HG03378 (cell line): ENCODE measurements around the gene MAML3.

Experiments used
- ATAC-seq: cut with Tn5 transposase; IDR thresholded peaks from one replicate; pipeline ENCODE4 v1.9.1; 2021; ENCODE audit warnings: mild to moderate bottlenecking, moderate library complexity; ENCODE audit not compliant: unreplicated experiment

MAML3 gene

DNA sequence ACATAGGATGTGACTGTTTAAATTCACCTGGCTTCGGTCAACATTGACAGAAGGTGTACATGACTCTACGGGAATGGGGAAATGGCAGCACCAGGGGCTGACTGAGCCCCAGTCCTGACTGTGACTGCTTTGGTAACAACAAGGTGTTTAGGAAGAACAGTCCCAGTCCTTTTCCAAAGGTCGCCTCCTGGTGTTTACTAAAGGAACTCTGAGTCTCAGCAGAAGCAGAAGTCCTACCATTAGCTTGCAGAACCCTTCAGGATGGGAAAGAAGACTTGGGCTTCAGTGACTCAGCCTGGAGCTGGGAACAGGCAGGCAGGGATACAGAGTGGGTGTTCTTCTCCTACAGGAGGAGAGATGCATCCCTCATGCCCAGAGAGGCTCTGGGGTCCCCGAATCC, 385.1 kb downstream of the MAML3 start:
- ATAC-seq, result no peak

DNA sequence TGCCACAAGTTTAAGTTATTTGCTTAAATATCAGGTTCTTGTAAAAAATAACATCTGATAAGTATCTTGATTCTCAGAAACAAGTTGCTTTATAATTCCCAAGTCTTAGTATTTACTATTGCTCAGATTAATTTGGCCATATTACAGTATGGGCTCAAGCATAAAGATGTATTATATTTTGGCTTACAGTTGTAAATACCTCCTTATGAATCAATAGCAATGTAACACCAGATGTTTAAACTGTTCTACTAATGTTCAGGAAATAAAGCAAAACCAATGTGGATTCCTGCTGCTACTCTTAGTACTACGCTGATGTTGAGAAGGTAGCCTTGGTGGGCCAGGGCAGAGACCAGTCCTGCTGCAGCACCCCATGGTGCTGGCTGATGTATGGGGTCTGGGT, 385.6 kb downstream of the MAML3 start:
- ATAC-seq, result no peak

DNA sequence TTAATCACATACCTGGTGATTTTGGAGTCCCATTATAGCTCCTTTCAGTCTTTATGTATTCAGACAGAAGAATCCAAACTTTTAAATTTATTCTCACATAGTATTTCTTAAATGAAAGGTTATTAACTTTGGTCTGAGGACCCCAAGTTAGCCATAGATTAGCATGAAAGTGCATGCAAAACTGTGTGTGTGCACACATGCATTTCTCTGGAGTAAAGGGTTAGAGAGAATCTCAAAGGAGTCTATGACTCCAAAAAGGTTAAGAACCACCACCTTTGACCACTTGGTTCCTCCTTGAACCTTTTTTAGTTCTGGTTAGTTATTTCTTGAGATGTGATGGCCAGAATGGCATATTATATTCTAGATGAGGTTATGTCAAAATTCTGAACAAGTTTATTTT, 386.4 kb downstream of the MAML3 start:
- no peak for ATAC-seq

DNA sequence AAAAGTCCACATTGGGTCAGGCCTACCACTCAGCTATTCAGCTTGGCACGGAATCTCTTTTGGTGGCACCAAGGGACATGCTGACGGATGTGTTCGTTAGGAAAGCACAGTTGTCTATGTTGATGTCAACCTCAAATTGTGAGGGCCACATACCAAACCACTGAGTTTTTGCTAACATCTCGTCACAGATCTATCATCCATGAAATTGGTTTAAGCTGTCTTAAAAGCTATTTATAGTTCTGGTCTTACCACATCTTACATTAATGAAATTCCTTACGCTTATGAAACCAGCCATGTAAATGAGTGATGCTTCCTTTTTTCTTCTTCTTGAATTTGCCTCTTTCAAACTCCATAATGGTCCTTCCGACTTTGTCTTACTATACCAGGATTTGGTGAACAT, 386.8 kb downstream of the MAML3 start:
- ATAC-seq, result no peak

DNA sequence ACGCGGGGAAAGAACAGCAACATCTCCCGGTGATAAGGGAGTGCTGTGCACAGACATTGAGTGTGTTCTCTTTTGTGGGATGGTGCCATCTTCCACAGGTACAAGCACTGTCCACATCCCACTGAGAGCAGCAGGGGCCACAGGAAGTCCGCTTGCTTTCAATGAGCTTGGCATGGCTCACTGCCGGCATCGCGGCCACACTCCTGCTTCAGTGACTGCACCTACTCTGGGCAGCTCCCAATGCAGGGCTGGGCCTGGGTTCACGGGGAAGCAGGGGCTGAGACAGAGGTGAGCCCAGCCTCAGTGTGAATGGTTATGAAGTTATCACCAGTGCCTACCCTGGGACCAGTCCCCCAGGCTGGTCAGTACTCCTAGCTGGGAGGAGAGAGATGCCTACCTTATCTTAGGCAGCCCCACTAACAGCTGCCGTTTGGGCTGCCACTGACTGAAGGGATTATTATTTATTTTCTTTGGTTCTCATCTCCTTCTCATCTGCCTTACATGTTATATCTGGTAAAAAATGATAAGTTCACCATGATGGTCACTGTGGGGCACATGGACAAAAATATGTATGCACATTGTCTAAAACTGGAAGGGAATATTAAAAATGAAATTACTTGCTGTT, 389.2 kb downstream of the MAML3 start:
- no peak for ATAC-seq

DNA sequence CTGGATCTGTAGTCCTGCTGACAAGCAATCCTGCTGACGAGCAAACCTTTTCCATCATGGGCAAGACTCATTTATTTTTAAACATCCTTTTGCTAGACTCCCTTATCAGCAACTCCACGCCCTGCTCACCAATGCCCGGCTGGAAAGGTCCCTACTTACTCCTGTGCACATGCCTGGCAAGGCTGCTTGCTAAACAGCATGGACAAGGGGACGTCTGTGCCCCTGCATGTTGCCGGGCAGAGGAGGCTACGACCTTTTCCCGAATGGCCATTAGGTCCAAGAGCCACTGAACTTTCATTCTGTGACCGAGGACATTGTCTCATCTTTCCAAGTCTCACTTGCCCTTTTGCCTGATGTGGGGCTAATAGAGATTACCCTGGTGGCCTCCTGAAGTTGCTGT, 389.8 kb downstream of the MAML3 start:
- ATAC-seq, result no peak

DNA sequence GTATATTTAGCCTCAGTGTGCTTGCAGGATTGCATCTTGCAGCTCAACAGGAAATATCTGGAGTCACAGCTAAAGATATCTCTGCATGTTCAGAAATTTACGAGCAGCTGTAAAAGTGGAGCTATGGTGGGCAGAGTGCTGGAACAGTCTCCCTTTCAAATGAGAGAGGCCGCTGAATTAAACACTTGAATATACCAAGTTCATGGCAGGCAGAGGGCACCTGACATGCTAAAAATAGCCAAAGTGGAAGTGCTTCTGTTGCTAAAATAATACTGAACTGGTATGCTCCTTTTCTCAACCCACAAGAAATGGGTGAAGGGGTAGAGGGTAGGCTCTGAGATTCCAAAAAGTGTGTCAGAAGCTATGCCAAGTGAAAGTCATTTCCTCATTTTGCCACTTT, 390.3 kb downstream of the MAML3 start:
- ATAC-seq, result no peak

DNA sequence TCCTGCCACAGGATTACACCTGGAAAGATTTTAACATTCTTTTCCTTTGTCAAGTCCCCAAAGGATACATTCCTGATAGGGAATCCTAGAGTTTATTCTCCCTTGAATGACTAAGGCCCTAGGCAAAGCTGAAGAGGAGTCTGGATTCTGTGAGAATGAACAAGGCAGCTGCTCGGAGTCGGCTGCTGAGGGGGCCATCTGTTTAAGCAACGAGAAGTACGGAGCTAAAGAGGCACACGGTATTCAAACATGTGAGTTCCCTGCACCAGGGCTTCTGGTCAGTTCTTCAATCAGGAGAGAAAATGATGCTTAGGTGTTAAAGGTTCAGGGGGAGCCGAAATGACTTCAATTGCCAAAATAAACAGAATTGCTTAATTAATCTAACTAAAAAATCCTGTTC, 390.8 kb downstream of the MAML3 start:
- ATAC-seq, result no peak

DNA sequence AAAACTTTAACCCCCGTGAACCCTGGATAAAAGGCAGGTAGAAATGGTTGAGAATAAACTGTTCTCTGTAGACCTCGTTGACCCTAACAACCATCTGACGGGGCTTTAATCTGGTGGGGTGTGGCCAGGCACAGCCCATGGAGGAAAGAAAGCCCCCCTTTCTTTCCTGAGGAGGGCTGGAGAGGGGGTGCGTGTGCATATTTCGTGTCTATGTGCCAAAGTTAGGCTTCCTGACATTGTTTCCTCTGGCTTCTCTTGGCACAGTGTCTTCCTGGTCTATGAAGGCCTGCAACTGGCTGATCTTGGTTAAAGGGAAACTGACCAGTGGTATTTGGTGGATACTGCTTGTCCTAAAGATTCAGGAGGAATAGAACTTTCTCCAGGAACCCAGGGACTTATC, 391.3 kb downstream of the MAML3 start:
- ATAC-seq, result no peak

DNA sequence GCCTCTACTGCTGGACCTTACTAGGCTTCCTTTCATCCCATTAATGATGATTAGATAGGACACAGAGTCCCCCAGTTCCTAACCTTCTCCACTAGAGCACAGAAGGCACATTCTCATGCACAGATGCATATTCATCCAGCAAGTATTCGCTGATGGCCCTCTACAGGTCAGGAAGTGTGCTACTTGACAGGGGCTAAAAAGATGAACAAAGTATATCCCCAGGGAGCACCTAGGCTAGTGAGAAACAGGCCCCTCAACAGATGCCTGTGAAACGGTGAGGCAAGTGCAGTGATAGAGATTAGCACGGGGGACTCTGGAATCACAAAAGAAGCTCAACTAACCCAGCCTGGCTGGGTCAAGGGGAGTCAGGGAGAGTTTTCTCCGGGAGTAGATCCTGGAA, 392.5 kb downstream of the MAML3 start:
- peak; percentile 45 for ATAC-seq

DNA sequence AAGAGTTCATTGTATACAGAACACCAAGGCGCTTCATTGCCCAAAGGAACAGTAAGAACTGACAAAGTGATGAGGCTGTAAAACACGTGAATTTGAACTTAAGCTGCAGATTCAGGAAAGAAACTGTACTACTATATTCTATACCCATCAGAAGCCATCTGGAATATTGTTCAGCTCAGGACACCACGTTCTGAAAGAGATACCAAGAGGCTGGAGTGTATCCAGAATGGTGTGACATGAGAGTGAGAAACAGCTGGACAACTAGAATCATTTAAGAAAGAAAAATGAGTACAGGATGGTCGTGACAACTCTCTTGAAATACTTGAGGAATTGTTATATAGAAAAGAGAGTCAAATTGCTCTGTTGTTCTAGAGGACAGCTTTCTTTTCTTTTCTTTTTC, 393.4 kb downstream of the MAML3 start:
- no peak for ATAC-seq

DNA sequence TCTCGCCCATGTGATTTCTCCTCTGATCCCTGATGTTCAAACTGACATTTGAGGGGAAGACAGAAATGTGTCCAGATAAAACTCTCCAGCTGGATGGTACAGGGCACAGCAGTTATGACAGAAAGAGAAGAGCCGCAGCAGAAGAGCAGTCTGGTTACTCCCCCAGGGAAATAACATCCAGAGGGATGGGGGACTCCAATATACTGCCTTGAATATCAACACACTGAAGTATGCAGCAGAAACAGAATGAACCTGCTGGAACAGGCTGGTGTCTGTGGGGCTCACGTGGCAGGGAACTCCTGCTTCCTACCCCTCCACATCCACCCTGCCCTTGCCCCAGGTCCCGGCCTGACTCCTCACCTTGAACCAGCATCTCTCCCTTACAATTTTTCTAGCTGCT, 394.9 kb downstream of the MAML3 start:
- ATAC-seq, result no peak

DNA sequence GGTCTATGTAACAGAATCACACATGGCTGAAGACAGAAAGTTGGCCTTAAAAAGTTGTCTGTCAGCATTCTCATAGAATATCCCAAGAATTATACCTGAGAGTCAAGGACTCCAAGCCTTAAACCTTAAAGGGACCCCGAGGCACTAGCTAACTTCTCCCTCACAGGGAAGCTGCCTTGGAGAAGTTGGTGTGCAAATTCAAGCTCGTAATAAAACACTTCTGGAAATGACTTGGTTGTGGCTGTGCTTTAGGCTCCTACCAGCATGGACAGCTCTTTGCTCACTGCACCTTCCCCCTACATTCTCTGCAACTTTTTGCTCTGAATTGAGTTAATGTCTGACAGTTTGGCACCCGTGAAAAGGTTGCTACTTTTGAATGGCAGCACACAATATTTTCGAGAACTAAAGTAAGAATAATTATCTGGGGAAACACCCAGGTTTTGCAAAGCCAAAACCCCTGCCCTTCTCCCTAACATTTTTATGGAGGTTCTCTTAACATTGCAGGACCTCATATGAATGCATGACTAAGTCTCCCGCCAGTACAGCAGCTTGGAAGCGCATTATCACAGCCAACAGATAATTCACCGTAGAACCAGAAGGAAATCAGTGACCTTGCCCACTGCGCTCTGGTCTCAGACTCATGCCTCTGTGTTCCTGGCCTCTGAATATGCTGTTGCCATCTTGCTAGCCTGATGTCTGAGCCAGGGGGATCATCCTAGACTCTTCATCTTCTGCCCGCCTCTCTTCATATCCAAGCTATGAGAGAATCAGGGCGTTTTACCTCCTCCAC, 397.4 kb downstream of the MAML3 start:
- no peak for ATAC-seq

DNA sequence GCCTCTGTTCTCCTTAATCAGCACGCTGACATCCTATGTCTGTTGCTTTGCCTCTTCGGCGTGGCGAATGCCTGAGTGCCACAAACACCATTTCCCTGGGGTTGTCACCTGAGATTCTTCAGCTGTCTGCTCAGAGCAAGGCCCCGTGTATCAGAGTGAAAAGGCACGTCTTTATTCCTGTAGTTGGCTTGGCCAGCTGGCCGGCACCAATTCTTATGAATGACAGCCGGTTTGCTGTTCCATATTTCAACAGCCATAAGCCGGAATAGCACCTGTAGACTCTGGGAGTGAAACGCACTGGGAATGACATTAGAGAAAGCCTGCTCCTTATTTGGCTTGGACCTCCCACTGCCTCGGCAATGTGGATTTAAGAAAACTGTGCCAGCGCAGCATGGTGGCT, 399.0 kb downstream of the MAML3 start:
- no peak for ATAC-seq

DNA sequence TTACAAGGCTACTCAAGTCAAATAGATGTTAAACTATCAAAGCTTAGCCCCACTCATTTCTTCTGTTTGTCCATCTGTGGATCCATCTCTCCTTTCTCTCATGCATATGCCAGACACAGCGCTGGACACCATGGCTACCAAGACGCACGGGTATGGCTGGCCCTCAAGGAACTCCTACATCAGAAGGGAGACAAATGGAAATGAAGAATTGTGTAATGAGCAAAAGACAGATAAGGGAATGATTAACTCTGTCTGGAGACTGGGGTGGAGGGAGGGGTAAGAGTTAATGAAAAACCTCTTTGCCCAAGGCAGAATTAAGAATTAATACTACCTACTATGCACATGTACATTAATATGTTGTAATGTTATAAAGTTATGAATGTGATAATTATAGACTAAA, 400.3 kb downstream of the MAML3 start:
- ATAC-seq, result no peak

DNA sequence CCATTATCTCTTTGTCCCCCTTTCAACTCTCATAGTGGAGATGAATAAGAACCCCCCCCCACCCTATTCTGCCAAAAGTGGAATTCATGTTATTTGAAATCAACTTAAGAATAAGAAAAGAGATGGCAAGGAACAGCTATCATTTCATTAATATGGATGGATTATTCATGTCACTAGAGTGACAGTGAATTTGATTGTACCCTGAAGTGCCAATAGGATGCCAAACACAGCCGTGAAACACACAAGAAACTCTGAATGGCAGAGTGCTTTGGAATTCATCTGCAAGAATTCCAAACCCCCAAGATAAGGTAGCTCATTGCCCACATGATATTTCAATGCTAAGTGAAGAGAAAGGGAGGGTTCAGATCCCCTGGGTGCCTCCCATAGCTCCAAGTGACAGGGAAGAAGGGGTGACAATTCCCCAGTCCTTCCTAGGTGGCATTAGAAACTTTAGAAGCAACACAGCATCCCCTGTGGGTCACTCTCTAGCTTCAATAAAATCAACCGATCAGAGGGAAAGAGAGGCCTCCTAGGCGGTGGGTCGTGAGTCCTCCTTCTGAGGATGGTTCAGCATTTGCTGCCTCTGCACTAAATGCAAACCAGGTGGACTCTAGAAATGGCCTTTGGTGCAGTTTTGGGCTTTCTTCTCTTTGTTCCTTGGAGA, 404.0 kb downstream of the MAML3 start:
- no peak for ATAC-seq

DNA sequence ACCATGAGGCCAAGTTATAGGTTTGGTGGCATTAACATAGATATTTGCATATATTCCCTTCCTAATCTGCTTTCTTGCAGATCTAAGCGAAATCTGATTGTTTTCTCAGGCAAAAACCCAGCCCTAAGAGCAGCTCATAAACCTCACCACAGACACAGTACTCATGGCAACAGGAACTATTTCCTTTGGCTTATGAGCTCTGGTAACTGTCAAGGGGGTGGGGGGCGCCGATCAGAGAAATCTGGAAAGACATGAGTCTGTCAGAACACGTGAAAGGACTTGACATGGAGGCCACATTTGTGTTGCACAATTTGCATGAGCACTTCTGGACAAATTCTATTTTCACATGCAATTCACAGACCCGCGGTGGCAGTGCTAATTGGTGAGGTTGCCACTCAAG, 404.6 kb downstream of the MAML3 start:
- no peak for ATAC-seq

DNA sequence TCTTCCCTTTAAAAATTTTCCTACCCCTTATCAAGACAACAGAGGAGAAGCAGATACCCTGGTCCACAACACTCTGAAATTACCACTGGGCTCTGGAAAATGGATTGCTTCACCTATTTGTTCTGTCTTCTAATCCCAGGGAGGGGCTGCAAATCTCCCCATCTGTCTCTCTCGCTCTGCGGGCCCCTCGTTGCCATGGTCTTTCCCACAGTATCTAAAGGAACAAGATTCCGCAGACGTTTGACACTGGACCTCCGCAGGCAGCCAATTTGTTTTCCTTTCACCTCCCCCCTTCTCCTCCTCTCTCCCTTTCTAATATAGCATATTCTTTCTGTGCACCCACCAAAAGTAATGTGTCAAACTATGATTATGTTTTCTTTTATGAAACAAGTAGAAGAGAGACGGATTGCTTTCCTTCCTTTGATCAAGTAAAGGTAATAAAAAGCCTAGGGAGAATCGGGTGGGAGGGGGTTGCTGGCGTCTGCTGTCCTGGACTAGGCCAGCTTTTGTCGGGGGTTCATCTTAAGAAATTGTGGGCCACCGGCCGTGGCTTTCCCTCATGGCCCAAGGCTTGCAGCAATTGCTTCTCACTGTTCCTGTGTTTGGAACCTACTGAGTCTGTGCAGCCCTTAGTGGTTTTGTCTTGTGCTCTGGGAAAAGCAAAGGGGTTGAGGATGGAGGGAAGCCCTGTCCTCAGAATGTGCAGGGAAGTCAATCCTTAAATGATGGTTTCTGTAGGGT, 407.4 kb downstream of the MAML3 start:
- no peak for ATAC-seq

DNA sequence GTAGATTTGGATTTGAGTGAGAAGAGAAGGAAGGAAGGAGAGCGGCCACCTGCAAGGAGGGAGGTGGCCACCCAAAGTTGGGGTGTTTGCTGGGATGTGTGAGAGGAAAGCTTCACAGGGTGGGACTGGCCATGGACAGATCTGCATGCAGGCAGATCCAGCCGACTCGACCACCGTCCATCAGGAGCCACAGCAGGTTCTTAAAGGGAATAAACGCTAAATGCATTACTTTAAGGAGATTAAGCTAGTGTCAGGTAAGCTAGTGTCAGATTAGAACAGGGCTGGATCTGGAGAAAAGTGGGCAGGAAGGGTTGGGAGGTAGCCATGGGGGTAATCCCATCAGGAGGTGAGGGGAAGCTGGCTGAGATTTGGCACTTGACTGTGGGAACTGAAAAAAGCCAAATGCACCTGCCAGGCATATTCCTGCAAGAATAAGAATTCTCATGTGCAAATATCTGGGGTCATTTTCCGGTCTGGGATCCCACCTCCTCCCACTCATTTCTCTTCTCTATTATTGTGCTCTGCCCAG, 408.8 kb downstream of the MAML3 start:
- ATAC-seq, result no peak

DNA sequence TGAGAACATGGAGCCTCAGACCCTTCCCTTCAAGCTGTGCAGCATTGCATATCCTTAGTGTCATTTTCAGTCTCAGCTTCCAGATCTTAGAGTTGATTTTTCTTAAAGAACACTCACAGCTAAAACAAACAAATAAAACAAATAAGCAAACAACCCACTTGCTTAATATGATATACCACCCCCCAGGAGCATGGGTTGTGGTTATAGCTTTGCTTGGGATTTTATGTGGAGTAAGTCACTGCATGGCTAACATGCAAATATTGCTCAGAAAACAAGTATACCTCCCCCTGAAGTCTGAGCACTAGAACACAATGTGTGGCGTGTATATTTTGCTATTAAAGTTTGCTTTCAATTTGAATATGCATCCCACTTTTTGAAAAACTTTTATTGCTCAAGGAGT, 409.8 kb downstream of the MAML3 start:
- ATAC-seq, result no peak

DNA sequence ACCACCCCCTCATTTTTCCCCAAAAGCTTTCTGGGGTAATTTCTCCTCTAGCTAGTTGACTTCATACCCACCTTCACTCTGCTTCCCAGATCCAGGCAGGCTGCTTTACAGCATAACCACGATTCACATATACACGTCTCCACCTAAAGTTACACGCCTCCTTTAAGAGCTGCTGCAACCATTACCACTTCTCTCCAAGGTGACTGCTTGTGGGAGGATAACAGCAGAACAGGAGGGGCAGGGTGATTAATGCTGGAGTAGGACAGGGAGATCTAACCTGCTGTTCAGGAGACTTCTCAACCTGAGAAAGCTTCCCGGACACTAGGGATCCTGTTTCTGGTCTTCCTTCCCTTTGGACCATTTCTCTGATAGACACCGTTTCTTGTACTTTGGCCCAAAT, 411.0 kb downstream of the MAML3 start:
- ATAC-seq, result no peak
